GM23338 (cell line): ENCODE measurements around the gene PTPRA. TPM values are rescaled to one million over a fixed set of nuclear protein-coding genes. Genes with fewer than 3 reads are reported as not detected.

Experiments
- ATAC-seq: fragments of 200-7000 bp; cut with Tn5 transposase; 3 replicates; pipeline ENCODE4 v1.9.1; 2020
- DNase-seq: peaks from one replicate; pipeline ENCODE4 v3.0.0-alpha.2; 2015; ENCODE audit warnings: low spot score
- H2AFZ ChIP-seq: fragments of 200-600 bp; sonication (generic); 2 replicates; pipeline ENCODE4 v1.8.0; 2016; ENCODE audit warnings: antibody characterized with exemption, mild to moderate bottlenecking, moderate library complexity
- H3F3A ChIP-seq: fragments of 200-600 bp; sonication (generic); replicated peaks from 2 replicates; pipeline ENCODE4 v1.8.0; 2017; ENCODE audit warnings: antibody characterized with exemption, mixed run types, low read depth
- H3K27ac ChIP-seq: fragments of 200-600 bp; sonication (generic); 2 replicates; pipeline ENCODE4 v1.6.1; 2016; ENCODE audit warnings: low read depth
- H3K27me3 ChIP-seq: fragments of 200-600 bp; sonication (generic); 2 replicates; pipeline ENCODE4 v1.8.0; 2016; ENCODE audit warnings: mild to moderate bottlenecking, mixed run types, moderate library complexity; ENCODE audit not compliant: insufficient read depth
- H3K36me3 ChIP-seq: fragments of 200-600 bp; sonication (generic); 2 replicates; pipeline ENCODE4 v1.8.0; 2016; ENCODE audit warnings: mild to moderate bottlenecking; ENCODE audit not compliant: insufficient read depth
- H3K4me1 ChIP-seq: fragments of 200-600 bp; sonication (generic); 2 replicates; pipeline ENCODE4 v1.8.0; 2016; ENCODE audit warnings: mild to moderate bottlenecking, moderate library complexity; ENCODE audit not compliant: insufficient read depth
- H3K4me2 ChIP-seq: fragments of 200-600 bp; sonication (generic); 2 replicates; pipeline ENCODE4 v1.7.1; 2017; ENCODE audit warnings: mixed run types
- H3K4me3 ChIP-seq: fragments of 200-600 bp; sonication (generic); 2 replicates; pipeline ENCODE4 v1.6.1; 2016; ENCODE audit warnings: mixed run types
- H3K79me2 ChIP-seq: fragments of 200-600 bp; sonication (generic); replicated peaks from 2 replicates; pipeline ENCODE4 v1.8.0; 2017; ENCODE audit warnings: mild to moderate bottlenecking; ENCODE audit not compliant: insufficient read depth
- H3K9me2 ChIP-seq: fragments of 200-600 bp; sonication (generic); 2 replicates; pipeline ENCODE4 v1.8.0; 2017; ENCODE audit not compliant: insufficient read depth
- H4K20me1 ChIP-seq: fragments of 200-600 bp; sonication (generic); replicated peaks from 2 replicates; pipeline ENCODE4 v1.8.0; 2017; ENCODE audit warnings: mild to moderate bottlenecking; ENCODE audit not compliant: insufficient read depth
- H3K27ac Mint-ChIP-seq: 2 replicates; pipeline ENCODE4 v1.8.0; 2020; ENCODE audit warnings: inconsistent platforms, mild to moderate bottlenecking, moderate library complexity, mixed read lengths
- H3K27me3 Mint-ChIP-seq: 3 replicates; pipeline ENCODE4 v1.8.0; 2022; ENCODE audit warnings: low read depth, mild to moderate bottlenecking, moderate library complexity, mixed read lengths, inconsistent platforms; ENCODE audit not compliant: insufficient read depth, poor library complexity
- H3K36me3 Mint-ChIP-seq: 3 replicates; pipeline ENCODE4 v1.8.0; 2021; ENCODE audit warnings: low read depth, mild to moderate bottlenecking, inconsistent platforms, moderate library complexity, mixed read lengths
- H3K4me1 Mint-ChIP-seq: 3 replicates; pipeline ENCODE4 v1.8.0; 2020; ENCODE audit warnings: mild to moderate bottlenecking, inconsistent platforms, mixed read lengths
- H3K4me3 Mint-ChIP-seq: 3 replicates; pipeline ENCODE4 v1.8.0; 2021; ENCODE audit warnings: moderate library complexity, mild to moderate bottlenecking, inconsistent platforms, mixed read lengths
- H3K9me3 Mint-ChIP-seq: 3 replicates; pipeline ENCODE4 v1.8.0; 2020; ENCODE audit warnings: moderate library complexity, mild to moderate bottlenecking, inconsistent platforms, mixed read lengths
- CTCF ChIP-seq, 2 experiments: fragments of 200-600 bp in 1 of 2; sonication (generic) in 1 of 2; conservative IDR thresholded peaks; 2 replicates each; pipeline versions ENCODE4 v1.5.1 to v1.6.1; 2016 to 2017; ENCODE audit warnings: antibody characterized with exemption in 2 of 2, low read depth in 2 of 2, mild to moderate bottlenecking in 2 of 2, moderate library complexity in 1 of 2
- EZH2phosphoT487 ChIP-seq: fragments of 200-600 bp; sonication (generic); IDR thresholded peaks from one replicate; pipeline ENCODE4 v1.8.1; 2018; ENCODE audit warnings: antibody characterized with exemption; ENCODE audit not compliant: unreplicated experiment
- NANOG ChIP-seq: IDR thresholded peaks from 2 replicates; pipeline ENCODE4 v1.6.1; 2016; ENCODE audit warnings: antibody characterized with exemption, borderline replicate concordance
- ZNF114 ChIP-seq: fragments of 250-450 bp; sonication (Bioruptor Pico); IDR thresholded peaks from 2 replicates; pipeline ENCODE4 v1.5.0; 2020; ENCODE audit warnings: mild to moderate bottlenecking, moderate library complexity
- ZNF331 ChIP-seq: fragments of 250-450 bp; sonication (Bioruptor Pico); IDR thresholded peaks from 2 replicates; pipeline ENCODE4 v1.5.0; 2020; ENCODE audit warnings: low read depth, mild to moderate bottlenecking, moderate library complexity
- ZNF462 ChIP-seq: fragments of 250-450 bp; sonication (Bioruptor Pico); IDR thresholded peaks from 2 replicates; pipeline ENCODE4 v1.5.0; 2020; ENCODE audit warnings: mild to moderate bottlenecking, moderate library complexity
- polyA plus RNA-seq: library from polyadenylated mRNA; unstranded; fragments of >200 nt; fragmentation: Nextera tagmentation; extraction: Ambion mirVana; gene quantifications from 2 replicates; pipeline ENCODE4 v1.2.1, GENCODE V29; 2016
- total RNA-seq: library from RNA; depleted of rRNA; stranded (reverse); fragments of >200 nt; shearing (Covaris generic); gene quantifications from 2 replicates; pipeline ENCODE4 v1.2.3, GENCODE V29; 2014

PTPRA gene
- total and polyA plus RNA-seq, 2 experiments from 2014 or later = 37.8 to 39.3 TPM

GRCh38 chr20:2864626-2865025, 8.7 kb upstream of the PTPRA start (continued):
- no peak for TF ChIP-seq ZNF462 (CRISPR knock-in tag)

DNA sequence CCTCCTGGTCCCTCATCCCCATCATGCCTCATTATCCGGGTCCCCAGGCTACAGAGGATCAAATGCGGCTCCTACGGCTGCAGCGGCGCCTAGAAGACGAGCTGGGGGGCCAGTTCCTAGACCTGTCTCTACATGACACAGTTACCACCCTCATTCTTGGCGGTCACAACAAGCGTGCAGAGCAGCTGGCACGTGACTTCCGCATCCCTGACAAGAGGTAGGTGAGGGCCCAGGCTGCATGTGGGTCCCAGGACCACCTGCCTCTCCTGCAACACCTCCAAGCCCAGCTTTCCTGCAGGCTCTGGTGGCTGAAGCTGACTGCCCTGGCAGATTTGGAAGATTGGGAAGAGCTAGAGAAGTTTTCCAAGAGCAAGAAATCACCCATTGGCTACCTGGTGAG, 8.2 kb upstream of the PTPRA start:
- Histone ChIP-seq H3K36me3 (no peaks in the 10 kb centered on the region), H3K4me3 (no peak overlapping the region), H4K20me1 (no peaks in the 10 kb centered on the region), H3K4me2 (no peak overlapping the region), H3F3A (no peaks in the 10 kb centered on the region), H3K27ac (no peak overlapping the region), H2AFZ (no peak overlapping the region), H3K27me3 (0 out of 2 replicates have a peak, but pooled peaks cover 3% of the 10 kb centered on the region), H3K79me2 (no peaks in the 10 kb centered on the region), H3K9me2 (no peaks in the 10 kb centered on the region), H3K4me1 (no peaks in the 10 kb centered on the region)
- H3K27ac Mint-ChIP-seq = no peak overlapping the region
- H3K4me1 Mint-ChIP-seq = no peaks in the 10 kb centered on the region
- DNase-seq (no peak), ATAC-seq (no peak)
- no peak for TF ChIP-seq ZNF114
- no peak for TF ChIP-seq EZH2phosphoT487
- no peak overlapping the region for H3K4me3 Mint-ChIP-seq
- H3K27me3 Mint-ChIP-seq = peaks cover 6% of the 10 kb centered on the region
- no peaks in the 10 kb centered on the region for H3K9me3 Mint-ChIP-seq
- peaks cover 3% of the 10 kb centered on the region; the same call in 1 of the 3 replicates for H3K36me3 Mint-ChIP-seq

DNA sequence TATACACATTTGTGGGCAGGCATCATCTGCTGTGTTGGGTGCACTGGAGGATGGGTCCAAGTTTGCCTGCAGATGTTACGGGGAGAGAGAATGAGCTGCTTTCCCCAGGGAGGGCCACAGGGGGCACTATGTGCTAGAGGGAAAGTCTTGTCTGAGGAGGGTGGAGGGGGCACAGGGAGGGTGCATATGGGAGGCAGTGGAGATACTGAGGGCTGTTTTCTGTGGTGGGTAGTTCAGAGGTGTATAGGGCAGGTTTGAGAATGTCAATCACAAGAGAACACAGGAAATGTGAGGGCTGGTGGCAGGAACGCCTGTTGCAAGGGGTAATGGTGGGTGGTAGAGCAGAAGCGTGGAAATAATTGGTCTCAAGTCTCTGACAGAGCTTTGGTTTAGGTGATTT, 7.7 kb upstream of the PTPRA start:
- Histone ChIP-seq H3K9me2 (no peaks in the 10 kb centered on the region), H3F3A (no peaks in the 10 kb centered on the region), H3K4me1 (no peaks in the 10 kb centered on the region), H3K4me2 (no peak overlapping the region), H3K79me2 (no peaks in the 10 kb centered on the region), H3K36me3 (no peaks in the 10 kb centered on the region), H3K27ac (no peak overlapping the region), H2AFZ (no peak overlapping the region), H3K4me3 (no peak overlapping the region), H3K27me3 (peaks cover 9% of the 10 kb centered on the region; the same call in 1 of the 2 replicates), H4K20me1 (no peaks in the 10 kb centered on the region)
- TF ChIP-seq ZNF331 (no peak), EZH2phosphoT487 (no peak), CTCF (conservative IDR thresholded peaks at IDR 0.05; ENCODE audit: low read depth in 2 of 2) (peak; percentile 56 to 85), NANOG (no peak)
- peaks cover 4% of the 10 kb centered on the region; the same call in 2 of the 3 replicates for H3K4me1 Mint-ChIP-seq
- peak; percentile 68 for DNase-seq
- H3K27me3 Mint-ChIP-seq = peaks cover 10% of the 10 kb centered on the region
- peak; percentile 92 for ATAC-seq
- no peak overlapping the region for H3K27ac Mint-ChIP-seq
- peaks cover 3% of the 10 kb centered on the region; the same call in 1 of the 3 replicates for H3K36me3 Mint-ChIP-seq
- H3K4me3 Mint-ChIP-seq = no peak overlapping the region
- H3K9me3 Mint-ChIP-seq = no peaks in the 10 kb centered on the region
